GM18873 (cell line): Measurements from ENCODE around the gene RABL6.
"Not testable (repeated sequence)": the region's sequence is repeated elsewhere in the genome, so short reads cannot be mapped to it uniquely, and the experiment has no call there.

Experiments
- ATAC-seq: cut with Tn5 transposase; IDR thresholded peaks from one replicate; pipeline ENCODE4 v1.9.1; 2021; ENCODE audit warnings: mild to moderate bottlenecking, moderate library complexity, moderate number of reproducible peaks; ENCODE audit not compliant: unreplicated experiment, low FRiP score

RABL6 gene

GRCh38 chr9:136831720-136832104 lies 24.0 kb downstream of the RABL6 start:
- no peak for ATAC-seq

GRCh38 chr9:136832581-136832980 lies 24.8 kb downstream of the RABL6 start:
- ATAC-seq = no peak

- ATAC-seq = not testable (repeated sequence)
Observed at GRCh38 chr9:136833381-136834048, 25.8 kb downstream of the RABL6 start.

GRCh38 chr9:136835162-136835931 lies 27.6 kb downstream of the RABL6 start:
- no peak for ATAC-seq

- no peak for ATAC-seq
Observed at GRCh38 chr9:136835932-136836904, 28.5 kb downstream of the RABL6 start.

- no peak for ATAC-seq
Observed at GRCh38 chr9:136837146-136837855, 29.6 kb downstream of the RABL6 start.

DNA sequence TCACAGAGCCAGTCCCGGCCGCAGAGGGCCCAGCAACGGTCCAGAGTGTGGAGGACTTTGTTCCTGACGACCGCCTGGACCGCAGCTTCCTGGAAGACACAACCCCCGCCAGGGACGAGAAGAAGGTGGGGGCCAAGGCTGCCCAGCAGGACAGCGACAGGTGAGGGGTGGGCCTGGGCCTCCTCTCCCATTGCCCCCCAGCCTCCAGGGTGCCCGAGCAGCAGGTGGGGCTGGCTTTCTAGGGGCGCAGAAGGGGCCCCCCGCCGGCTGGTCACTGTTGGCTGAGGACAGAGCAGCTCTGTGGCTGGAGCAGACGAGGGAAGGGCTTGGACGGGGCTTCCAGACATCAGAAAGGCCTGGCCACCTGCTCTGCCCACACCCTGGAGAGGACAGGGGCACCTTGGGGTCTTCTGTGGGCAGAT lies 30.1 kb downstream of the RABL6 start:
- ATAC-seq = not testable (repeated sequence)

DNA sequence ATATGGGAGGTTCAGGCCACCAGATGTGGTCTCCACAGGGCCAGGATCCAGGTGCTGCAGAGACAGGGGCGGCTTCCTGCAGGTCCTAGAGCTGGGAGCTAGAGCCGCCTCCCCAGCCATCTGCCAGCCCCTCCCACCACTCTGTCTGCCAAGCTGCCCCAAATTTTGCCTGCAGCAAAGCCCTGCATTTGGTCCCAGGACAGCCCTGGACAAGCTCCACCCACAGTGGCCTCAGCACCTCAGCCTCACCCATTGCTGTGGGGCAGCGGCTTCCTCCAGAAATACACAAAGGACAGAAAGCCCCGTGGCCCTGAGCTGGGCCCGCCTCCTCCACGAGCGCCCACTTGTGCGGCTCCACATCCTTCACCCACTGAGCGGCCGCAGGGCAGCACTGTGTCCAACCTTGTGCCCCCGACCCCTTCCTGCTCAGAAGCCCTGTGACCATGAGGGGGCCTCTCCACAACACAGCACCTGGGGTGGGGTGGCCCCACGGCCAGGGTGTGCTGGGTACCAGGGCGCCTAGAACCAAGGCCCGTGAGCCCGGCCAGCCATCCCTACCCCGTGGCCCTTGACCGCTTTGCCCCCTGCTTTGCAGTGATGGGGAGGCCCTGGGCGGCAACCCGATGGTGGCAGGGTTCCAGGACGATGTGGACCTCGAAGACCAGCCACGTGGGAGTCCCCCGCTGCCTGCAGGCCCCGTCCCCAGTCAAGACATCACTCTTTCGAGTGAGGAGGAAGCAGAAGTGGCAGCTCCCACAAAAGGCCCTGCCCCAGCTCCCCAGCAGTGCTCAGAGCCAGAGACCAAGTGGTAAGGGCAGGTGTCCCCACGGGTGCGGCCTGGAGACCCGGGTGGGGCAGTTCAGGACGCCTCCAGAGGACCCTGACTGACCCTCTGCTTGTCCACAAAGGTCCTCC lies 30.8 kb downstream of the RABL6 start:
- no peak for ATAC-seq

DNA sequence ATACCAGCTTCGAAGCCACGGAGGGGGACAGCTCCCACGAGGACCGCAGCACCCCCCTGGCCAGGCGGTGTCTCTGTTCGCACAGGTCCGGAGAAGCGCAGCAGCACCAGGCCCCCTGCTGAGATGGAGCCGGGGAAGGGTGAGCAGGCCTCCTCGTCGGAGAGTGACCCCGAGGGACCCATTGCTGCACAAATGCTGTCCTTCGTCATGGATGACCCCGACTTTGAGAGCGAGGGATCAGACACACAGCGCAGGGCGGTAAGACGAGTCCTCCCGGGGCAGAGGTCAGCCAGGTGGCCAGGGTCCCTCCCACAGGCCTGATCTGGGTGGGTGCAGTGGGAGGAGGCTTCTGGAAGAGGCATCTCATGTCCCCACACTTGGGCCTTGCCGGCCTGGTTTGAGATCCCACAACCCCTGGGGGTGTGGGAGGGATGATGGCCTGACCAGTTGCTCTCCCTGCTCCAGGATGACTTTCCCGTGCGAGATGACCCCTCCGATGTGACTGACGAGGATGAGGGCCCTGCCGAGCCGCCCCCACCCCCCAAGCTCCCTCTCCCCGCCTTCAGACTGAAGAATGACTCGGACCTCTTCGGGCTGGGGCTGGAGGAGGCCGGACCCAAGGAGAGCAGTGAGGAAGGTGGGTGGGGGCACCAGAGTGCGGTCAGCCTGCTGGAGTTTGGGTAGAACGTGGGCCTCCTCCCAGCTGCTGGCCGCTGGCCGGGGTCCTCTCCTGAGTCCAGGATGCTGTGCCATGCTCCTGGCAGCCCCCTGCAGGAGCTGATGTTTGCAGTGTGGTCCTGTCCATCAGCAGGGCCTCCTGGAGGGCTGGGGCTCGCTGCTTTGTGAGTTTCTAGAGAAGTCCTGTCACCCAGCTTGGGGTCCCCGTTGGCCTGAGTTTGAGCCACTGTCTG lies 31.7 kb downstream of the RABL6 start:
- ATAC-seq = no peak

GRCh38 chr9:136840140-136840876 lies 32.6 kb downstream of the RABL6 start:
- no peak for ATAC-seq

DNA sequence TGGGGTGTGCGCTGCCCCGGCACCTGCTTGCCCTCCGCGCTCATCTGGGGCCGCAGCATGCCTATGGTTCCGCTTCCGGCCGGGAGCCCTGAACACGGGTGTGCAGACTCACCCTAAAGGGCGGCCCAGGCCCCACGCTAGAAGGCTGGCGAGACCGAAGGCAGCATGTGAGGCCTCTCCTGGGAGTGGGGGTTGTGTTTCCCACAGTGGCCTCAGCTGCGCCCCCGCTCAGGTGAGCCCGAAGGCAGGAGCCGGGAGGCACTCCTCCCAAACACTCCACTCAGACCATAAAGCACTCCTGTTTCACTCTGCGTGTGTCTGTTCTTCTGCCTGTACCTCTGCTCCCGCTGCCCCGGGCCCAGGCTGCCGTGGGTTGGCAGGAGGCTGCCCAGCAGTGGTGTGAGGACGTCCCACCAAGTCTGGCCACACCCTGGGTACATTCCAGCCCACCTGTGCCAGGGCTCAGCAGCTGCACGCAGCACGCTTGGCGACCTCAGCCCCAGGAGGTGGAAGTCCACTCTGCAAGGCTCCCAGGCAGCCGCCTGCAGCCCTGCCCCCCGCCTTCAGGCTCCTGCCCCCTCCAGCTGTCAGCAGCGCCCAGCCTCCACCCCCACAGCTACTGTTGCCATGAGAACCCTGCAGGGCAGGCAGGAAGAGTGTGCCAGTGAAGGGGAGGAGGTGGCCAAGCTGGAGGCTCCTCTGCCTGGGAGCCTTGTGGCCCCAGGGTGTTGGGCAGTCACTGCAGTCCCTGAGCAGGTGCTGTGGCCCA lies 33.3 kb downstream of the RABL6 start:
- ATAC-seq = no peak

DNA sequence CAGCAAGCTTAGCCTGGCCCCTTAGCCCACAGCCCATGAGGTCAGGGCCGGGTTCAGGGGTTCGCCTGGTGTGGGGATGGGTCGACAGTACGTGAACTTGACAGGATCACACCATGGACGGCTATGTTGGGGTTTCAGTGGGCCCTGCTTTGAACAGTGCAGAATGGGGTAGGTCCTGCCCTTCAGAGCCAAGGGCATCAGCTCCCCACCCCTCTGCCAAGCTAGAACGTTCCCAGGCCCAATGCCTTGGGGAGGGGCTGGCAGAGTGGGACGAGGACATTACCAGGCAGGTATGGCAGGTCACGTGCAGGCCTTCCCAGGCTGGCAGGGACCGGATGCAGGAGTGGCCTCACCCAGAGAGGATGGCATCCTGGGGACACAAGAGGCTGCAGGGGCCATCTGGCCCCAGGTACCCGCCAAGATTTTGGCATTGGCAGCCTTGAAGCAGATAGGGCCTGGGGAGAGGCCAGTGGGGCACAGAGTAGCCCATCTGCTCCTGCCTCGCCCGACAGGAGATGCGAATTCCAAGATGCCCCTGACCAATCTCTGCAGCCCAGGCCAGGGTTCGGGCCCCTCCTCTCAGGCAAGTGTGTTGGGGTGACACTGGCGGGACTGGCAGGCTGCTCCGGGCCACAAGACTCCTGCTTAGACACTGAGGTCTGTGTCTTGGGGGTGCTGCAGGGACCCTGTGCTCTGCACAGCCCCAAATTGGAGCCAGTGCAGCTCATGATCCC lies 34.1 kb downstream of the RABL6 start:
- ATAC-seq = not testable (repeated sequence)

- ATAC-seq = not testable (repeated sequence)
Observed at GRCh38 chr9:136842380-136842948, 34.7 kb downstream of the RABL6 start, which contains the start of gene AJM1. TSS of gene AJM1 (plus strand) at chr9:136842478. CDS start at chr9:136844415, 1,937 bp downstream.

GRCh38 chr9:136843159-136843800 lies 35.5 kb downstream of the RABL6 start:
- not testable (repeated sequence) for ATAC-seq
